ENCODE data around the gene ARL14EP.

ARL14EP gene

DNA sequence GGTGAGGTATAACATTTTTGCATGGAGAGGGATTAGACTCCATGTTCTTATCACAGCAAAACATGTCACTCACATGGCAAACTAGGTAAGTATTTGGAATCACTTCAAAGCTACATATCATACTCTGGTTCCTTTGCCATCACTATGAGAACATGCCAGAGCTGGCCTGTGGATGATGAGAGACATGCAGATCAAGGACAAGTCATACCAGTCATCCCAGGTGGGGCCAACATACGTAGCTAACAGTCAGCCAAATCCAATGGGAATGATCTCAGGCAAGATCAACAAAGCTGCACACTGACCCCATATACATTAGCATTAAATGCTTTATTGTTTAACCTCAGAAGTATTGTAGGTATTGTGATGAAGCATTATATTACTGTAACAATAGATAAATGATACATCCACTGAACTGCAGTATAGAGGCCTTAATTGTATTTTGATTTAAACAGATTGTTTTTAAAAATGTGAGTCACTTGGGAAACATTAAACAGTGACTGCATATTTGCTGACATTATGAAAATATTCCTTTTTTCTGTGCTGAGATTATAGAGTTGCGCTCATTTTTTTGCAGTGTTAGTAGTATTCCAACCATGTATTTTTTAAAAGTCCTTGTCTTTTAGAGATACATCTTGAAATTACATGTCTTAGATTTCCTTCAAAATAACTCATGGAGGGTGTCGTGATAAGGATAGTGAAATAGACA is 37.3 kb upstream of the ARL14EP start:
- H3K27ac ChIP-seq = no peak overlapping the region

GRCh38 chr11:30291331-30291730 is 31.6 kb upstream of the ARL14EP start:
- TF ChIP-seq ZFX (IDR thresholded peaks at IDR 0.05) = no peak
- TF ChIP-seq, protein P1, sequence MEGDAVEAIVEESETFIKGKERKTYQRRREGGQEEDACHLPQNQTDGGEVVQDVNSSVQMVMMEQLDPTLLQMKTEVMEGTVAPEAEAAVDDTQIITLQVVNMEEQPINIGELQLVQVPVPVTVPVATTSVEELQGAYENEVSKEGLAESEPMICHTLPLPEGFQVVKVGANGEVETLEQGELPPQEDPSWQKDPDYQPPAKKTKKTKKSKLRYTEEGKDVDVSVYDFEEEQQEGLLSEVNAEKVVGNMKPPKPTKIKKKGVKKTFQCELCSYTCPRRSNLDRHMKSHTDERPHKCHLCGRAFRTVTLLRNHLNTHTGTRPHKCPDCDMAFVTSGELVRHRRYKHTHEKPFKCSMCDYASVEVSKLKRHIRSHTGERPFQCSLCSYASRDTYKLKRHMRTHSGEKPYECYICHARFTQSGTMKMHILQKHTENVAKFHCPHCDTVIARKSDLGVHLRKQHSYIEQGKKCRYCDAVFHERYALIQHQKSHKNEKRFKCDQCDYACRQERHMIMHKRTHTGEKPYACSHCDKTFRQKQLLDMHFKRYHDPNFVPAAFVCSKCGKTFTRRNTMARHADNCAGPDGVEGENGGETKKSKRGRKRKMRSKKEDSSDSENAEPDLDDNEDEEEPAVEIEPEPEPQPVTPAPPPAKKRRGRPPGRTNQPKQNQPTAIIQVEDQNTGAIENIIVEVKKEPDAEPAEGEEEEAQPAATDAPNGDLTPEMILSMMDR (conservative IDR thresholded peaks at IDR 0.05) = no peak
- no peak overlapping the region for H3K27ac ChIP-seq

More for the DNA sequence above, 37.3 kb upstream of the ARL14EP start:
- no peak for TF ChIP-seq ZFX (IDR thresholded peaks at IDR 0.05)
- TF ChIP-seq, protein P1 (conservative IDR thresholded peaks at IDR 0.05) = no peak

GRCh38 chr11:30292545-30292944 is 30.4 kb upstream of the ARL14EP start:
- TF ChIP-seq, protein P1 (conservative IDR thresholded peaks at IDR 0.05) = no peak
- no peak for TF ChIP-seq ZFX (IDR thresholded peaks at IDR 0.05)
- no peak overlapping the region for H3K27ac ChIP-seq

DNA sequence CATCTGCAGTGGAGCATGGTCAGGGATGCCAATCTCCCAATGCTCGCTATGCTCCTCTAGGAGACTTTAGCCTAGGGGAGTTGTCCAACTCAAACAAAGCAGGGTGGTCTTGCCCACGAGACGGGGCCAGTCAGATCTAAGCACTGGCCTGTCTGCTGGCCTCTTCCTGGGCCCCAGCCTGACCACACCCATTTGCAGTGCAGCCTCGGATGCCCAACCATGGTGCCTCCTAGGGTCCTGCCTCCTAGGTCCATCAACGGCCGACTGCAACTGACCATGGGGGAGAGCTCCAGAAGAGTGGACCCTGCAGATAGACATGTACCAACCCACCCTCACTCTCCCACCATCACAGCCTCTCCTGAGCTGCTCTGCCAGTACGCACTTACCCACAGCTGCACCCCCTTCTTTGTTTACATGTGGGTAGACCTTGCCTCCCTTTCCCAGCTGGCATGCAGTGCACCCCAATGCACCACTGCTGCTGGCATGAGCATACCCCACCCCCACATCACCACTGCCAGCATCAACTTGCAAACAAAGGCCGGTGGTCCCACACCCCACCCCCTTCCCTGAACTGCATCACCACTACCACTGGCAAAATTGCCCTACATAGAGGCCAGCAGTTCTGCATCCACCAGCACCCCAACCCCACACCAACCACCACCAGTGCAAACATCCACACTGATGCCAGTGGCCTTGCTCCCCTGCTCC is 27.6 kb upstream of the ARL14EP start:
- TF ChIP-seq, protein P1 (conservative IDR thresholded peaks at IDR 0.05) = no peak
- no peak for TF ChIP-seq ZFX (IDR thresholded peaks at IDR 0.05)
- no peak overlapping the region for H3K27ac ChIP-seq

- TF ChIP-seq, protein P1 (conservative IDR thresholded peaks at IDR 0.05) = no peak
- no peak for TF ChIP-seq ZFX (IDR thresholded peaks at IDR 0.05)
- no peak overlapping the region for H3K27ac ChIP-seq
Observed at GRCh38 chr11:30304620-30305019, 18.3 kb upstream of the ARL14EP start.

- no peak overlapping the region for H3K27ac ChIP-seq
- TF ChIP-seq ZFX (IDR thresholded peaks at IDR 0.05) = no peak
- TF ChIP-seq, protein P1 (conservative IDR thresholded peaks at IDR 0.05) = no peak
Observed at GRCh38 chr11:30310623-30311022, 12.3 kb upstream of the ARL14EP start.

DNA sequence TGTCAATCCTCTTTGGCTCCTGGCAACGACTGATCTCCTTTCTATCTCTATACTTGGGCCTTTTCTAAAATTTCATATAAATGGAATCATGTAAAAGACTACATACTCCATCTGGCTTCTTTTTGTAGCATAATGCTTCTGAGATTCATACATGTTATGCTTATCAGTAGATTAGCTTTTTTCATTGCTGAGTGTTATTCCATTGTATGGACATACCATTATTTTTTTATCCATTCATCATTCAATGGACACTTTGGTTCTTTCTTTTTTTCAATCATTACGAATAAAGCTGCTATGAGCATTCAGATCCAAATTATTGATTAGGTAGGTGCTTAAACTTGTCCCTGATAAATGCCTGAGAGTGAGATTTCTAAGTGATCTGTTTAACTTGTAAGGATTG is 11.7 kb upstream of the ARL14EP start:
- TF ChIP-seq, protein P1 (conservative IDR thresholded peaks at IDR 0.05) = no peak
- no peak overlapping the region for H3K27ac ChIP-seq

Measured in C4-2B (cell line).